Neural cell (in vitro differentiated cells): ENCODE data around the gene MACROH2A1.

ENCODE experiments used
- POLR2AphosphoS5 ChIP-seq: IDR thresholded peaks from 2 replicates; pipeline ENCODE4 v1.6.1; 2012
- TF ChIP-seq, protein P1 (sequence below): fragments of 450-650 bp; IDR thresholded peaks from 2 replicates; pipeline ENCODE4 v1.5.1; 2014; ENCODE audit warnings: antibody characterized with exemption, mild to moderate bottlenecking, moderate library complexity; ENCODE audit not compliant: poor library complexity, severe bottlenecking

DNA sequence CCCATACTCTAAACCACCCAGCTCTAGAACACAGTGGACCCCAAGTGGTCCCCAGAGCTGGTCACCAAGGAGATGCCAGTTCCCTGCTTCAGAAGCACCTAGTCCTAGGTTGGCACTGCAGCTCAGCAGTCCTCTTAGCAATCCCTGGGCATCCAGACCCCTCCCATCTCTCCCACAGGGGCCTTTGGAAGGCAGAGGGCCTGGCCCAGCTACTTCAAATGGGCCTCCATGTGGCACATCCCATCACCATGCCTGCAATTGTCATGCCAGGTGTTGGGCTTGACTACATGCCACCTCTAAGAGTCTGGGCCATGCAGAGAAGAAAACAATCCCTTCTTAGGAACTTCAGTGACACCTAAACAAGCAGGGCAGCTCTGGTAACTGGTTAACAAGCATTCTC is 14.1 kb downstream of the MACROH2A1 start:
- TF ChIP-seq, protein P1, sequence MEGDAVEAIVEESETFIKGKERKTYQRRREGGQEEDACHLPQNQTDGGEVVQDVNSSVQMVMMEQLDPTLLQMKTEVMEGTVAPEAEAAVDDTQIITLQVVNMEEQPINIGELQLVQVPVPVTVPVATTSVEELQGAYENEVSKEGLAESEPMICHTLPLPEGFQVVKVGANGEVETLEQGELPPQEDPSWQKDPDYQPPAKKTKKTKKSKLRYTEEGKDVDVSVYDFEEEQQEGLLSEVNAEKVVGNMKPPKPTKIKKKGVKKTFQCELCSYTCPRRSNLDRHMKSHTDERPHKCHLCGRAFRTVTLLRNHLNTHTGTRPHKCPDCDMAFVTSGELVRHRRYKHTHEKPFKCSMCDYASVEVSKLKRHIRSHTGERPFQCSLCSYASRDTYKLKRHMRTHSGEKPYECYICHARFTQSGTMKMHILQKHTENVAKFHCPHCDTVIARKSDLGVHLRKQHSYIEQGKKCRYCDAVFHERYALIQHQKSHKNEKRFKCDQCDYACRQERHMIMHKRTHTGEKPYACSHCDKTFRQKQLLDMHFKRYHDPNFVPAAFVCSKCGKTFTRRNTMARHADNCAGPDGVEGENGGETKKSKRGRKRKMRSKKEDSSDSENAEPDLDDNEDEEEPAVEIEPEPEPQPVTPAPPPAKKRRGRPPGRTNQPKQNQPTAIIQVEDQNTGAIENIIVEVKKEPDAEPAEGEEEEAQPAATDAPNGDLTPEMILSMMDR, result no peak
- no peak for TF ChIP-seq POLR2AphosphoS5
